GM21619 (cell line): Measurements from ENCODE around the gene PPRC1.

Source experiments
- ATAC-seq: cut with Tn5 transposase; IDR thresholded peaks from one replicate; pipeline ENCODE4 v1.9.1; 2021; ENCODE audit not compliant: unreplicated experiment

PPRC1 gene

GRCh38 chr10:102117391-102118159 is 15.3 kb upstream of the PPRC1 start:
- no peak for ATAC-seq

GRCh38 chr10:102118867-102119266 is 14.0 kb upstream of the PPRC1 start:
- ATAC-seq, result no peak

DNA sequence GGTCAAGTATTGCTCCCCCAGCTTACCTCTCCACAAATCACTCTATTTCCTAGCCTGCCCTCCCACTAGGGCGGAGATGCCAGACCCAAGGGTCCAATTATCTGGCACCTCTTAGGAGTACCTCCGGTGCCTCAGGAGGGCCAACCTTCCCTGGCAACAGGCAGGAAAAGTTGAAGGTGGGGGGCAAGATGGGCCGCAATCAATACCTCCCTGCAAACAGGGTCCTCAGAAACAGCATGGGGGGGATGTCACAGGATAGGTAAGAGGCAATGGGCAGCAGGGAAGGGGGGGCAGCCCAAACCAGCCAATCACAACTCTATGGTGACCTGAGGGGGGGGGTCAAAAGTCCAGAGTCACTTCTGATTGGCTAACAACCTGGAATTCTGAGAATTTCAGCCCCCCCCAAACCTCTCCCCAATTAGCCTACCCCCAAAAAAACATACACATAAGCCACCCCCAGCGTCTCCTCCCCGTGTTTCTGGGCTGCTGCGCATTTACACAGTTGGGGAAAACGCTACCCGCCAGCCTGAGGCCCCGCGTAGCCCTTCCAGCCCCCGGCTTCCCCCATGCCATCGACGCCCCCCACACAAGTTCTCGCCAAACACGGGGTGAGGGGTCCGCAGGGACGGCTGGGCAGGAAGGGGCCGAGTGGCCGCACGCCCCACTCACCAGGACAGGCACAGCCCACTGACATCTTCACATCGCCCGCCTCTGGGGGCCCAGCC is 13.3 kb upstream of the PPRC1 start:
- ATAC-seq, result no peak

DNA sequence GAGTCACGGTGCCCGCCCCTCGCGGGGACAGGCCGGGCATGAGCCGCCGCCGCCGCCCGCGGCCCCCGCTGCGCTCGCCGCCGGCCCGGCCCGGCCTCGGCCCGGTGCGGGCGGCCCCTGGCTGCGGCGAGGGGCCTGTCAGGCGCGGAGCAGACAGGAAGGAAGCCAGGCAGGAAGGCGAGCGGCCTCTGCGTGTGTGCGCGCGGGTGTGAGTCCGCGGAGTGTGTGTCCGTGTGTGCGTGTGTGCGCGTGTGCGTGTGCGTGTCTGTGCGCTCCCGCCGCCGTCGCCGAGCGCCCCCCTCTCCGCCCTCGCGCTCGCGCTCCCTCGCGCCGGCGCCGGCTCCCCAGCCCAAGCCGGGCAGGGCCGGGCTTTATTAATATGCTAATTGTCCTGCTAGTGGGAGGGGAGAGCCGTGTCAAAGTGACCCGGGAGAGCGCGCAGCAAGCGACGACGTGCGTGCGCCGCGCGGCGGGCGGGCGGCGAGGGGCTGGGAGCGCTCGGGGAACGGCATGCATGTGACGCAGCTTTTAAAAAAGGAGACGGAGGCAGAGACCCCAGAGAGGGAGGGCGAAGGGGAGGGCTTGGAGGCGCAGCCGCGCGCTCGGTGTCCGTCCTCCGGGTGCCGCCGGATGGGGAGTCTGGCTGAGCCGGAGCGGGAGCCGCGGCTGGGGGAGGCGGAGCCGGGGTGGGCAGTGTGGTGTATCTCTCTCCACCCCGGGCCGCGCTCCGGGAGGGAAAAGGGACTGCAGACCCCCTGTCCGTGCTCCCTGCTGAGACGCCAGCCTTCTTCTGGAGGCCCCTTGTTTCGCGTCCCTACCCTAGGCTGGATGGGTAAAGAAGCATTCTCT is 12.5 kb upstream of the PPRC1 start, which contains the start of gene LDB1:
TSS of gene LDB1 (minus strand) at position 227 of the 849 bp plus-strand sequence. CDS start 258 bp downstream, outside the sequence.
- peak; percentile 56 for ATAC-seq

DNA sequence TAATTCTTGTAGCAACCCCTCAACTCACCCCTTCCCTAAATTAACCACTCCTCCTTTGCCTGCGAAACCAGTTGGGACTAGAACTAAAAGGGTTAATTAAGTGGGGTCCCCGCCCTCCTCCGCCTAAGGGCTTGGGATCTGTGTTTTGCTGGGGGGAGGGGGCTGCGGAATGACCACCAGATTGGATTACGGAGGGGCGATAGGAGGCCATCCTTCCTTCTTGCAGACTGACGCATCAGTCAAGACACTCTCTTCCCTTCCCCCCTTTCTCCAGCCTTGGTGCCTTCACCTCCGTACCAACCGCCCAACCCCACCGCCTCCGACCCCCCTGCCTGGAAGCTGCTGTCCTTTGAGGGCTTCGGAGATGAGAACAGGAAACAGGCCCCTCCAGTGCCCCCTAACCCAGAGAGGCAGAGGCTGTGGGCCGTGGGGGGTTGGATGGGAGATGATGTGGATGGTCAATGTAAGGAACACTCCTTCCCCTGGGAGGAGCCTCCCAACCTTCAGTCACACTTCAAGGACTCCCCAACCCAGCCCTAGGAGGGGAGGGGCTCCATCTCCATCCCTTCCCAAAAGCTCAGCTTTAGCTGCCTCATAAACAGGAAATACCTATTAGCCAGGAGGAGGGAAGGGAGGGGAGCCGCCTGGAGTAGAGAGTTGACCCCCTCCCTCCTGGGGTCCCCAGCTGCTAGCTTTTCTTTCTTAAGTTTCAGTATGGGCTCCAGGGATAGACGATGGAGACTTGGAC is 11.7 kb upstream of the PPRC1 start:
- ATAC-seq, result no peak

DNA sequence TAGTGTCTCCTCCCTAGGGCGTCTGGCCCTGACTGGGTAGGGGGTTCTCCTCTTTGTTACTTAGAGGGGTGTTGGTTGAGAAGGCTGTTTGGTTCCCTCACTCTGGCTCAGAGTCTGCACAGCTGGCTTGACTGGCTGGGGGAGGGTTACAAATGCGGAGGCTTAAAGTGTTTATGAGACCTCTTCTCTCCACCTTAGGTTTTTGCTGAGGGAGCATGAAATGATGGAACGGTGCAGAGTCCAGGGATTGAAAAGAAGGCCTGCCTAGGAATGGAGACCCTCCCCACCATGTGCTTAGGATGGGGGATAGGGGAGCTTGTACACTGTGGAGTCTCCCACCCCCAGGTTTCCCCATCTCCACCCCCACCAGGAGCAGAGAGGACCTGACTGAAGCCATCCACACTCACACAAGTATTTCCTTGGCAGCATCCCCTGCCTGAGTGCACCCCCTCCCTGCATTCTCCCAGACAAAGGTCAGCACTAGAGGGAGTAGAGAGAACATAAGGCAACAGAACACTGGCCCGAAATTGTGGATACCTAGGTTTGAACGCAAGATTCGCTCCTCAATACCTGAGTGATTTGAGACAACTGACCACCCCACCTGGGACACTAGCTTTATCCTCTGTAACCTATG is 11.0 kb upstream of the PPRC1 start:
- no peak for ATAC-seq

GRCh38 chr10:102122450-102122849 is 10.4 kb upstream of the PPRC1 start:
- ATAC-seq, result no peak

- no peak for ATAC-seq
Observed at GRCh38 chr10:102123223-102123622, 9.6 kb upstream of the PPRC1 start.

GRCh38 chr10:102131286-102132170 is 1.3 kb upstream of the PPRC1 start:
- ATAC-seq, result no peak

GRCh38 chr10:102132193-102132562 is 662 bp upstream of the PPRC1 start:
- no peak for ATAC-seq

- peak; percentile 12 for ATAC-seq
Observed at GRCh38 chr10:102133373-102134195, 744 bp downstream of the PPRC1 start.

GRCh38 chr10:102134416-102134815 is 1.6 kb downstream of the PPRC1 start:
- no peak for ATAC-seq

GRCh38 chr10:102135956-102136526 is 3.2 kb downstream of the PPRC1 start:
- ATAC-seq, result no peak

GRCh38 chr10:102139281-102140110 is 6.7 kb downstream of the PPRC1 start:
- no peak for ATAC-seq

GRCh38 chr10:102140218-102140617 is 7.4 kb downstream of the PPRC1 start:
- ATAC-seq, result no peak

DNA sequence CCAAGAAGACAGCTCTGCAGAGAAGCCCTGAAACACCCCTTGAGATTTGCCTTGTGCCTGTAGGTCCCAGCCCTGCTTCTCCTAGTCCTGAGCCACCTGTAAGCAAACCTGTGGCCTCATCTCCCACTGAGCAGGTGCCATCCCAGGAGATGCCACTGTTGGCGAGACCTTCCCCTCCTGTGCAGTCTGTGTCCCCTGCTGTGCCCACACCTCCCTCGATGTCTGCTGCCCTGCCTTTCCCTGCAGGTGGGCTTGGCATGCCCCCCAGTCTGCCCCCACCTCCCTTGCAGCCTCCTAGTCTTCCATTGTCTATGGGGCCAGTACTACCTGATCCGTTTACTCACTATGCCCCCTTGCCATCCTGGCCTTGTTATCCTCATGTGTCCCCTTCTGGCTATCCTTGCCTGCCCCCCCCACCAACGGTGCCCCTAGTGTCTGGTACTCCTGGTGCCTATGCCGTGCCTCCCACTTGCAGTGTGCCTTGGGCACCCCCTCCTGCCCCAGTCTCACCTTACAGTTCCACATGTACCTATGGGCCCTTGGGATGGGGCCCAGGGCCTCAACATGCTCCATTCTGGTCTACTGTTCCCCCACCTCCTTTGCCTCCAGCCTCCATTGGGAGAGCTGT is 8.2 kb downstream of the PPRC1 start:
- no peak for ATAC-seq
